ENCODE measurements around the gene ATP8B4.

Gene ATP8B4

DNA sequence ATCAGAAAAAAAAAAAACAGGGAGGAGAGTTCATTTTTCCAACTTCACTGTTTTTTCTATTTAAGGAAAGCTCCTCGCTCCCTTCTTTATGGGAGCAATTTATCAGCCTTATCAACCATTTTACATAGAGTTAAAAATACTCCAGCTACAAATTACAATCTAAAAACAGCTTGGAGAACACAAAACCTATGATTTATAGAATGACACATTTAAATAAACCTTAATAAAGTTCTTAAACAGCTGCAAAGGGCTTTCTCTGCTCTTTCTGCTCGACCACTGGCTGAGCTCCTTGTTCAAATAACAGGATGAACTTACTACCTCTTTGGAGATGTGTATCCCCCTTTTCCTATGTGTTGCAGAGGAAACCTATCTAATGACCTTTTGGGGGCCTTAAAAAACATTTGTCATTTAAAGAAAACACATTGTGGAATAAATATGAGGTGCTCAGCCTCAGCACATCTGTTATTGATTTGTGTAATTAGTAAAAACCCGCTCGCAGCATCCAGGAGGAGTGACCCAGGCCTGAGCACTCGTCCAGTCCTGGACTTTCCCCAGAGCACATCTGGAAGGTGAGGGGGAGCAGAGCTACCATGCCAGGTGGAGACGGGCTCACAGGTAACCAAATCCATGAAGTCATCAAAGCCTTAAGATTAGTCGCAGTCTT is 231.2 kb downstream of the ATP8B4 start:
- no peak for FAIRE-seq

DNA sequence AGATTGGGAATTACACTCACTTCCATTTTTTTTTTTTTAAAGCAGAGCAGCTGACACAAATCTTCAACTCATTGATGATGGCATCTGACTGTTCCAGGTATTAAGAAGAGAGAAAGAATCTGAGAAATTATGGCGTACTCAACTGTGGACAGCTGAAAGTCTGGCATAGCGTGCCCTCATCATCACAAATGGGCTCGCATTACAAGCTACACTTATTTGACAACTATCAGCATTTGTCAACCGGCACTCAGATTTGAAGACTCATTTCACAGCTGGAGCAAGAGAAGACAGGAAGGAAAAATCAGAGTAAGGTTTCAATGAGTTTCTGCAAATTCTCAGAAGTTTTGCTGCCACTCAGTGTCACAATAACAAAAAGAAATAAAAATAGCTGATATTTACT is 235.9 kb downstream of the ATP8B4 start:
- no peak for FAIRE-seq

DNA sequence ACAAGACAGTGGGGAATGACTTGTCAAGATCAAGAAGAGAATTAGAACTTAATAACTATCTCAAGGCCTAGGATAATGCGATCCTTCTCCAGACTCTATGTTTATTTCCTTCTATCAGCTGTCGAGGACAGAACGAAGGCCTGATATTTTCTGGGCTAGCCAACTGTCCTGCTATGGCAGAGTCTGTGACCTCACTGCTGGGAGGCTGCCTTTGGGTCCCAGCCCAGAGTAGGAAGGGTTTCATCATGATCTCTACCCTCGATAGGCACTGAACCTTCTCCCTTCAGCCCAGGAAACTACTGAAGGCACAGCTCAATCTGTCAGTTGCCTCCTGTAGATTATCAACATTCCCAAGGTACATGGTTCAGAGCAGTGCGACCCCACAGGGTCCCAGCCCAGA is 237.2 kb downstream of the ATP8B4 start:
- FAIRE-seq: no peak

DNA sequence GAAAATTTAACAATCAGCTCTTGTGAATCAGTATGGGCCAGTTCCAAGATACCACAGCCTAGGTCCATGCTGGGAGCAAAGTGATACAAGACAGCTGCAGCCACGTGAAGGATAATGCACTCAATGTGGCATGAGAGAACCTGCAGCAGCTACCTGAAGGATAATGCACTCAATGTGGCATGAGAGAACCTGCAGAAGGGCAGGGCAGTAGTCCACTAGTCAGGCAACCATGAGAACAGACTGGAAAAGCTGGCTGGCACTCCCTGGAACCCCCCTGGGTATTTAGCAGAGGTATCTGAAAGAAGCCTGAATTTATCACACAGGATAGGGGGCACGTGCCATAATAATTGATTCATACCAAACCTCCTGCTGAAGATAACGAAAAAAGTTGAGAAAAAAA is 237.6 kb downstream of the ATP8B4 start:
- no peak for FAIRE-seq

DNA sequence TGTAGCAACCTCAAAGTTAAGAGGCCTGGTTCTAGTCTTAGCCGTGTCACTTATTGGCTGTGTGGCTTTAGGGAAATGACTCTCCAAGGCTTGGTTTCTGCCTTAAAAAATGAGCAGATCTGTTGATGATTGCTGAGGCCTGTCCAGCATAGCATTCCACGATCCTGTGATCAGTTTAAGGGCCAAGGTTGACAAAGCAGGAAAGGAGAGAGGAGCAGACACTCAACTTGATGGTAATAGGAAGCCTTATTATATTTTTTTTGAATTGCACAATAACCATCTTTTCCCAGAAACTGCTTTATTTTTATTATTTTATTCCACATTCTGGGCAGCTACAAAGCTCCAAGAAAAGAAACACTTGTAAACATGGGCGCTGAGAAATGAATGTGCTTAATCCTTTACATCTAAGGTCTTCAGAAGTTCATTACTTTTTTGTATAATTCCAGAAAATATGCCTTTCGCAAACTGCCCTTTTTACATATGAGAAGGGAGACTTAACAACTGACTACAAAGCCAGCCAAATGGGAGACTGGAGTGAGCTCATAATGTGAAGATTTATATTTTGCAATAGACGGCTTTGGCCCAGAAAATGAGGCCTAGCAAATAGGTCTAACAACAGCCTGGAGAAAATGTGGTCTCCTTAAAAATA is 241.0 kb downstream of the ATP8B4 start:
- no peak for FAIRE-seq

DNA sequence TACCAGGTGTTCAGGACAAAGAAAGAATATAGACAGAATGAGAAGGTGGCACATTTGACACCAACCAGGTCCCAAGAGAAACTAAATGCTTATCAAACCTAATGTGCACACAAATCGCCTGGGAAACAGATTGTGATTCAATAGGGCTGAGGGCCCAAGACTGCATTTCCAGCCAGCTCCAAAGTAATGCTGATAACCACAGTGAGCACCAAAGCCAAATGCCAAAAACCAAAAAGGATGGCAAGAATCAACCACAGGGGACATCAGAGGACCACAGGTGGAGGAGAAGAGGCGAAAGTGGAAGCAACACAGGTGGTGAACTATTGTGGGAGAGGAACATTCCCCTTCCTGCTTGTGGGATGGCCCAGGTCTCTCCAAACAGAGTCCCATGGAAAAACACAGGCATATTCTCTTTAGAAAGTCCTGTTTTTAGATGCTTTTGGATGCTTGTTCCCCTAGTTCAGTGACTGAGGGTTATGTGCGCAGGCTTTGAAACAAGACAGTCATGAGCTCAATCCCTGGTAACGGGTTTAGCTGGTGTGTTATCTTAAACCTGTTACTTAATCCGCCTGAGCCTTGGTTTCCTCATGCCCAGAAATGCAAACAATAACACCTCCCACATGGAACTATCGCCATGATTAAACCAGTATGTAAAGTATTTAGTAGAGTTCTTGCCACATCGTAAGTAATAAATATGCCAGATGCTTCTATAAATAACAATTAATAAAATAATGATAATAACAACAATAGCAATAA is 241.7 kb downstream of the ATP8B4 start:
- FAIRE-seq: no peak

DNA sequence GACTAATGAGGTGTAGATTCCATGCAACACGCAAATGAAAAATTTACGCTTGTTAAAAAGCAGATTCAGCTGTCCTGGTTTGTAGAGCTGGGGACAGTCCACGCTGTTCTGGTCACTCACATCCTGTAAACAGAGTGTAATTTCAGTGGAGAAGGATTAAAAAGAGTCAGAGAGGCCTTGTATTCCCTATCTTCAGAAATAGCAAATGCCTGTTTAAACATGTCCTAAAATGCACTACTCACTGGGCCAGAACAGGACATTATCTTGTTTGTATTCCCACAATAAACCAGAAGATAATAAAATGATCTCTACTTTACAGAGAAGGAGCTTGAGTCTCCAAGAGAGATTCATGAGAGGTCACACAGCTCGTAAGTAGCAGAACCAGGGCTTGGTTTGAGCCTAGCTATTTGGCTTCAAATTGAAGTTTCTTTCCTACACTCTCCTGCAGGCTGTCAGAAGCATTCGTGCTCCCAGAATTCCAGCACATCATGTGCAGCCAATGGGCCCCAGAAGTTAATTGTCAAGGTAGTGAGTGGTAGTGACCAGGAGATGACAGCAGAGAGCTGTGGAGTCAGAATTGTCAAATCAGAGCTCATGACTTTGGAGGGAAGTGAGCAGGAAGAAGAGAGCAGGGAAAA is 242.5 kb downstream of the ATP8B4 start:
- no peak for FAIRE-seq

DNA sequence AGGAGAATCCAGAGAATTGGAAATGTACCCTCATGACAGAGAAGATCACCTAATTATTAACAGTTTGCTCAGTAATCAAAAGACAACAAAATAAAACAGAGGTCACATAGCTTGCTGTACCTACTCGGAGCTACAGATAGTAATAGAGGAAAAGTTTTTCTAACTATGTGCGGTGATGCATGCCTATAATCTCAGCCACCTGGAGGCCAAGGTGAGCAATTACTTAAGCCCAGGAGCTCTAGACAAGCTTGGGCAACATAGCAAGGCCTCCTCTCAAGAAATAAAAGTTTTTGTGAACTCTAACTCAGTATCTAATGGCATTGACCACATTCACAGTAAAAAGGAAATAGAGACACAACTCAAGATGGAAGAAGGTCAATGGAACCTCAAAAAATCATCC is 243.6 kb downstream of the ATP8B4 start:
- no peak for FAIRE-seq

DNA sequence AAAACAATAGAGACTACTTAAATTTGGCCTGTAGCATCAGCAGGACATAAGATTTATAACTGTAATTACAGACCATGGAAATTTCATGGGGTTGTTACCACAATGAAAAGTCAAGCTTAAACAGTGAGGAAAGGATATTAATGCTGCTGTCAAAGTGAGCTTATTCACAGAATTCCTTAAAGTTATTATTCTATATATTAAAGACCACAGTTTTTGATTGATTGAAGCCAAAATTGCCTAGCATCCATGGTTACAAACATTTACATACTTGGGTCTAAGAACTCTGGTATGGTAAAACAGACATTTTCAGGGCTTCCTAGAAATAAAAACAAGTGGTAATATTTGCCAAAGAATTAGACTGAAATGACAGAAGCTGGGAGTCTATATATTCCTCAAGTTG is 248.6 kb downstream of the ATP8B4 start:
- FAIRE-seq: no peak

DNA sequence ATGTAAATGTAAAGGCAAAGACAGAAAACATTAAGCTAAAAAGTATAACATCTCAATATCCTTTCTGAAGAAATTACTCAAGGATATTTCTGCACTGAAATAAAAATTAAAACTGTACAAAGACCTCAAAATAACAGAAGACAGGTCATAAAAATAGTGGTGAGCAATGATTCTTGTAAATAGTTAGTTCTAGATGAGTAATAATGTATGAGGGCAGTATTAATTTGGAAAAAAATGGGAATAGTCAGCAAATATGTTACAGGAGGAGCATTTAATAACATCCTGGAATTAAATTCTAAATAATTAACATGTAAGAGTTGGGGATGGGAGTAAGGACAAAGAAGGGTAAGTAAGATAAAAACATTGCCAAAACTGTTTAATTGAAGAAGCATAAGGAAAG is 250.7 kb downstream of the ATP8B4 start:
- no peak for FAIRE-seq

DNA sequence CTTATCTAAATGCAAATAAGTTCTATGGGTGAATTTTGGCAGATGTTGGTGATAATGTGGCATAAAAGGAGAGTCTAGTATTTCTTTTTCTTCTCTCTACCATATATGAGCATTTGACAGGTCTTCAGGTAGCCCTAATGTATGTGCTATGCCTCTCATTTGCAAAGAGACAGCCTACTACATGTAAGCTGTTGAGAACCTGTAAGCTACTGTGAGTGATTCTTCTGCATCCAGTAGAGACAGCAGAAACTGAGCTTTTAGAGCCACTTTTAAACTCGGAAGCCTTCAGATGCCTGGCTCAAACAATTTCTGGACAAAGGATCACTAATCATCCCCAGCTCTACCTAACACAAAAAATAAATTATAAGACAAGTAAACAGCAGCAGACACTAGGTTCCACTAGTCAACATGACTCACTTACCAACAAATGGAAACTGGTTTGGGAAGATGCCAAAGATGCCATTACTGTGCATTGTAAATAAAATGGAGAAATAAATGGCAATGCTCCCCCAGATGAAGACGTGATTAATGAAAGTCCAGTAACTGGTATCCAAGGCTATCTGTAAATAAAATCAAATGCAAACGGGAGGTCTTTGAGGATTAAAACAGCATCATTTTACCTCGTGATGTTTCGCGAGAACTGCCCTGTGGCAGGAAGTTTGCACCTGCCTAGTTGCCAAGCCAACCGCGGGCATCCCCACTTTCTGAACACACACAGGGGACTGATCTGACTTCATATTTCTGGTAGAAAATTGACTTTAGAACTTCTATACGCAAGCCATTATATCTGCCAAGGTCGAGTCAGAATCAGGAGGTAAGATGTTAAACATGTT is 252.9 kb downstream of the ATP8B4 start:
- no peak for FAIRE-seq

DNA sequence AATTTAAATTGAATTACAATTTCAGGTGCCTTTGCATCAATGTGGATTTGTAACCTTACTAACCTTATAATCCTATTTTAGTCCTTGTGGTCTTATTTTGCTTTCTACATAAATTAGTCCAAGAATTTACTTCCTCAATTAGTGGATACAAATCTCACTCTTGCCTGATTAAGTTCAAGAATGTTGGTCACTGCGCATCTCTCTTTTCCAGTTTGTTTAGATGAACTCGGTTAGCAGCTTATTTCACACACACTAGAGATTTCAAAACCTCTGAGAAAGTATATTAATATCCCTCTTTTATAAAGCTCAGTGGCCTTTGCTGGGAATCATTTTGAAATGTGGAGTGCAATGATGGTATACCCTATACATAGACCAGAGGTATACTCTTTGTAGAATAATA is 254.8 kb downstream of the ATP8B4 start:
- no peak for FAIRE-seq

DNA sequence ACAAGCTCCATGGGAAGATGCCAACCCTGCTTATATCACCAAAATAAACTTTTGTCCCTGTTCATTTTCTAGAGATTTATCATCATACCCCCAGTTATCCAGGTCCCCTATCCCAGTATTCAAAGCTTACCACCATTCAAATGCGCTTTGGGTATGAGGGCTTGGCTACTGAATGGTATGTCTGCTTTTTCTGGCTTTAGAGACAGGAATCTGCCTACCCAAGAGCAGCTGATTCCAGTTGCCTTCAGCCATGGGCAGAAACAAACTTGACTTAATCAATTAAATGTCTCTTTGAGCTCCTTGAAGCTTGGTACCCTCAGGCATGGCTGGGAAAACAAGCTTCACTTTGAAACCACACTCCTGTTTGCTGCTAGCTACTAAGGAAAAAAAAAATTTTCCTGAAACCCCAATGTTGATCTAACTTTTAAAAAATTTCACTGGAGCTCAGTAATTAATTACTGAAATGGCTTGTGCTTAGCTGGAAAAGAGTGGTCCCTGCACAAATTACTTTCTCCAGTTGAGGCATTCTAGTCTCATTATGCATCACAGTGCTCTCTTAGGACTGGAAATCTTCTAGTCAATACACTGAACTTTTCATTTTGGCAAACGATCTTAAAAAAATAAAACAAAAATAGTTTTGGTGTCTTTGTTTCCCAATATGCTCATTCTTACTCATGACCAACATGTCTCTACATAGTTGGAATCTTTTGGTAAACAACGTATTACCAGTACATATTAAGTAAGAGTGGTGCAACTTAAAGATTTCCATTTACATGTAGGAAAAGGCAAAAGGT is 255.4 kb downstream of the ATP8B4 start:
- FAIRE-seq: no peak

DNA sequence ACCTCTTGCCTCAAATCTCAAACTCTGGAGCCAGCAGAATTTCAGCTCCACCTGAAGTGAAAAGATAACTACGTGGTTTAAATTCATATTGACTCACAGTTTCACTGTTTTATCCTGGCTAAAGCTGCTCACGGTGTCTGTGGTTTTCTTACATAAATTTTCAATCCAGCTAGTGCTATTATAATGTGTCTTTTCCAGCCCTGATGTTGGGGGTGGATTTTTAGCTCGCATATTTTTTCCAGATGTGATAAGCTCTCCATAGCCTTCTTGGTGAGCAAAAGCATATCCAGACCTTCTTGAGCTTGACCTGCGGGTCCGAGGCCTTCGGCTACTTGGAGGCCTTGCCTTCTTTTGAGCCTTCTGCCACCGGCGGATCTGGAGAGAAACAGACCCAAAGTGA is 258.9 kb downstream of the ATP8B4 start:
- no peak for FAIRE-seq

DNA sequence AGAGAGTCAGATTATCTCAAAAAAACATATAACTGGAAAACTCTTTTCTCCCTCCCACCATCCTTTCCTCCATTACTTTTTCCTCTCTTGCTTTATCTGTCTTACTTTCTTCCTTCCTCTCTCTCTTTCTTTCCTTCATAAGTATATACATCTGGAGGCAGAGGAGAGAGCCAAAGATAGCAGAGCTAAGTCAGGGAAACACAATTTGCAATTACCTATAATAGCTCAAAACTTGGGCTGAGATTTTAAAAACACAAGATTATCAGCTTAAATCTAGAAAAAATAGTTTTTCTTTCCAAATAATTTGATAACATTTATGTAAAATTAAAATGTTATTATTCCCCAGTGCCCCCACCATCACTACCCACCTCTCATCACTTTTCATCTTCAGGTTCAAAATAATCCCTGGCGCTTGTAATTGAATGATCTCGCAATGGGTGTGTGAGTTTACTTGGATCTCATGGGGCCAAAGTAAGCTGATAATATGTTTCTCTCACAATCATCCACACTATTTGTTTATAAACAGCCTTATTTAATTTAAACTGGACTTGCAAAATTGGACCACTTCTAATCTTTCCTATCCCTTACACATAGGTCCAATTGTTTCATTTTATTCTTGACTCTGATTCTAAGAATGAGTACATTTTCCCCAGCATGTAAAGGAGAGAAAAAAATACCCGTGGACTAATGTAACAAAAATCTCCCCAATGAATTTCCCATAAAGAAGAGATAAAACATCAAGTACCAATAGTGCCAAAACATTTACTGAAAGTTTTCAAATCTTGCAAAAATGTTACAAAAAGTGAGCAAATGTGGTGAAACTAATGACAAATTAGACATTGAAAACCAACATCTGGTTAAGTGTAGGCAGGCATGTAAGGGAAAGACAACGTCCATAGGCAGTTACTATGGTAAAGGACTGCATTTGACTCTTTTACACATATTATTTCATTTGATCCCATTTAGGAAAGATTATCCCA is 261.2 kb downstream of the ATP8B4 start:
- FAIRE-seq: no peak

DNA sequence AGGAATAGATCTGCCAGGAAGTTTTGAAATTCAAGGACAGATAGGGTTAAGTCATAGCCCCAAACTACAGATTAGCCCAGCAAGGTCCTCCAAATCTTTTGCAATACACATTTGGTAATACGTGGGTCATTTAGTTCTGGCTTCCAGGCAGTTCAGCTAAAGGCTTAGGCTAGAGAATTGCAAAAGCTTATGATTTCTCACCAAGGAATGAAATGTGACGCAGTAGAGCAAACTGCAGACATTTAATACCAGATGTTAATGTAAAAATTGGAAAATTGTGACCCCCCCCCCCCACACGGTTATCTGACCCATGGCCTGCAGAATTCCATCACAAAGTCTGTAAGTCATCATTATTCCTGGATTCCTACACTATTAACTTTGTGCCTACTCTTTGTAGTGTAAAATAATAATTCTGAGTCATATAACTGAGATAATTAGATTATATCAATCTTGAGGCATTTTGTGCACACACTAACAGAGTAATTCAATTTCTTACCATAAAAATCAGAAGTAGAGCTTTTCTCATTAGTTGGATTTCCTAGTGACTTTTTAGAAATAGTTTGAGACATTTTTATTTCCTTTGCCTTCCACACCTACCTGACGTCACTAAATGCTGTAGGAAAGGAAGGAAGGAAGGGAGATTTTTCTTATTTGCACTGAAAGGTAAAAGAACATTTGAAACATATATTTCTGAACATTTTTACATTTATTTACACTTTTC is 263.0 kb downstream of the ATP8B4 start:
- no peak for FAIRE-seq

DNA sequence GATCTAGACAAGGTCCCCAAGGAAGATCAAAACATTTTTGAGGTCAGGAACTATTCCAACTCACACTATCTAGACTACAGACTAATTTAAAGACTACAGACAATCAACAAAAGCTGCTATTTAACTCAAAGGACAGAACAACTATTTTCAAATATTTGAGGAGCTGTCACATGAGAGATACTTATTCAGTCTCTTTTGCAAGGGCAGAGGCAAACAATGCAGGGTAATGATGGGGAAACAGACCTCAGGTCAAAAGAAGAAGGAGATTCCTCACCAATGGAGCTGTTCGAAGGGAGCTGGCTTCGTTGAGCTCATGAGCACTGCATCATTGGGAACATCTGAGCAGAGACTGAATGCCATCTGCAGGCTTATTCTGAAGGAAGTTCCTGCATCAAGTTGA is 266.3 kb downstream of the ATP8B4 start:
- FAIRE-seq: no peak

DNA sequence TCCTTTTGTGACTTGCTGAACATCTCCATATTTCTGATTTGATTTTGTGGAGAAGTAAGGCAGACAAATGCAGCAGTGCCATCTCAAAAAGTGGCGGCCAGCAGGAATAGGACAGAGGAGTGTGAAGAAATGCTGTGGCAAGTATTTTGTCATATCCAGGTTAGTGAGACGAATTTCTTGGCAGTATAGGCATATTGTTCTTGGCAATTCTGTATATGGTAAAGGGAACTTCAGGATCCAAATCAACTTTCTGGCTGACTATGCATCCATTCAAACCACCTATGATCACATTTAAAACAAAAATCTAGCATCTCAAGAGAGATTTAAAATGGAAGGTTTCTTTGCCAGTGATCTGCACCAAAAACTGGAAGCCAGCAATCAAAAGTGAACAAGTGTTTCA is 270.2 kb downstream of the ATP8B4 start:
- FAIRE-seq: no peak

DNA sequence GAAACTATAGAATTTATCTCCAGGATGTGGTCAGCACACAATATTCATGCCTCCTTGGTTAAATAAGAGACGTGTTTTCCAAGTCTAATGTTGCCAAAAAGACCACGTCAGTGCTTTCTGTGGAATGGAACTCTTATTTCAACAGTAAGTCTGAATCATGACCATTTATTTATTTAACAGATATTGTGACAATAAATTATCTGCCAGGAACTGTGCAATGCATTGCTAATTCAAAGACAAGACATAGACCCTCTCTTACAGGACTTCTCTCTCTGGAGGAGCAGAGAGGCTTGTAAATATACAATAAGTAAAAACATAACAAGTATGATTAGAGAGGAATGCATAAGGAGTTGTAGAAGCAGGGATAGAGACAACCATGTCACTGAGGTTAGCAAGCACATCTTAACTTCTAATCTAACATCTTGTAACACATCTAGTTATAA is 270.7 kb downstream of the ATP8B4 start:
- no peak for FAIRE-seq
